ENCODE data around the gene DNMT3L.
"Not testable (repeated sequence)": the region's sequence is repeated elsewhere in the genome, so short reads cannot be mapped to it uniquely, and the experiment has no call there.

DNMT3L gene

DNA sequence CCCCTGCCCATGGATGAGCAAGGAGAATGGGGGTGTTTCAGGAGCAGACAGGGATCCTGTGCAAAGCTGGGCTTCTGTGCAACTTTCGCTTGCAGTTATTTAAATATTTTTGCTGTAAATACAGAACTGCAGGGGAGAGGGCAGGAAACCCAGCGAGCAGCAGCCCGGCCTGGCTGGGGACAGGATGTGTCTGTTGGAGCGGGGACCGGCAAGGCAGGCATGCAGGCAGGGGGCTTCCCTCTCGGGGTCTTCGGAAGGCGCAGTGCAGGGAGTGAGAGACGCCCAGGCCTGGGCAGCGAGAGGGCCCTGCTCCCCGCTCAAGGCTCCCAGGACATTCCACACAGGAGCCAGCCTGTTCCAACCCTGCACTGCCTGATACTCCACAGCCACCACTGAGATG is 22.3 kb upstream of the DNMT3L start:
- H3F3A ChIP-seq (ENCODE audit: control insufficient read depth, insufficient read depth), result no peaks in the 10 kb centered on the region
- TF ChIP-seq, protein P1, sequence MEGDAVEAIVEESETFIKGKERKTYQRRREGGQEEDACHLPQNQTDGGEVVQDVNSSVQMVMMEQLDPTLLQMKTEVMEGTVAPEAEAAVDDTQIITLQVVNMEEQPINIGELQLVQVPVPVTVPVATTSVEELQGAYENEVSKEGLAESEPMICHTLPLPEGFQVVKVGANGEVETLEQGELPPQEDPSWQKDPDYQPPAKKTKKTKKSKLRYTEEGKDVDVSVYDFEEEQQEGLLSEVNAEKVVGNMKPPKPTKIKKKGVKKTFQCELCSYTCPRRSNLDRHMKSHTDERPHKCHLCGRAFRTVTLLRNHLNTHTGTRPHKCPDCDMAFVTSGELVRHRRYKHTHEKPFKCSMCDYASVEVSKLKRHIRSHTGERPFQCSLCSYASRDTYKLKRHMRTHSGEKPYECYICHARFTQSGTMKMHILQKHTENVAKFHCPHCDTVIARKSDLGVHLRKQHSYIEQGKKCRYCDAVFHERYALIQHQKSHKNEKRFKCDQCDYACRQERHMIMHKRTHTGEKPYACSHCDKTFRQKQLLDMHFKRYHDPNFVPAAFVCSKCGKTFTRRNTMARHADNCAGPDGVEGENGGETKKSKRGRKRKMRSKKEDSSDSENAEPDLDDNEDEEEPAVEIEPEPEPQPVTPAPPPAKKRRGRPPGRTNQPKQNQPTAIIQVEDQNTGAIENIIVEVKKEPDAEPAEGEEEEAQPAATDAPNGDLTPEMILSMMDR (IDR thresholded peaks at IDR 0.05; ENCODE audit: low read depth, low read length, poor library complexity, severe bottlenecking), result no peak
- TF ChIP-seq EZH2phosphoT487 (IDR thresholded peaks at IDR 0.05; ENCODE audit: borderline replicate concordance, low read length), result no peak
- no peaks in the 10 kb centered on the region for H3K9me3 ChIP-seq (ENCODE audit: control insufficient read depth, insufficient read depth, low read length)
- H3K79me2 ChIP-seq (ENCODE audit: control insufficient read depth, low read length), result no peaks in the 10 kb centered on the region
- H3K4me3 ChIP-seq (ENCODE audit: low read length), result no peak overlapping the region
- no peak overlapping the region for H3K4me2 ChIP-seq (ENCODE audit: low read length)
- no peaks in the 10 kb centered on the region for H3K36me3 ChIP-seq (ENCODE audit: control insufficient read depth, low read length)
- no peaks in the 10 kb centered on the region for H3K9me2 ChIP-seq (replicated peaks; ENCODE audit: control insufficient read depth, low read length)
- H3K27ac ChIP-seq (ENCODE audit: low read depth, low read length), result no peak overlapping the region
- H3K27me3 ChIP-seq (ENCODE audit: control insufficient read depth, low read length), result peaks cover 19% of the 10 kb centered on the region
- peaks cover 5% of the 10 kb centered on the region; the same call in 1 of the 2 replicates for H3K4me1 ChIP-seq (ENCODE audit: control insufficient read depth, low read length)
- H4K20me1 ChIP-seq (ENCODE audit: control insufficient read depth, insufficient read depth, low read depth, low read length), result no peaks in the 10 kb centered on the region

DNA sequence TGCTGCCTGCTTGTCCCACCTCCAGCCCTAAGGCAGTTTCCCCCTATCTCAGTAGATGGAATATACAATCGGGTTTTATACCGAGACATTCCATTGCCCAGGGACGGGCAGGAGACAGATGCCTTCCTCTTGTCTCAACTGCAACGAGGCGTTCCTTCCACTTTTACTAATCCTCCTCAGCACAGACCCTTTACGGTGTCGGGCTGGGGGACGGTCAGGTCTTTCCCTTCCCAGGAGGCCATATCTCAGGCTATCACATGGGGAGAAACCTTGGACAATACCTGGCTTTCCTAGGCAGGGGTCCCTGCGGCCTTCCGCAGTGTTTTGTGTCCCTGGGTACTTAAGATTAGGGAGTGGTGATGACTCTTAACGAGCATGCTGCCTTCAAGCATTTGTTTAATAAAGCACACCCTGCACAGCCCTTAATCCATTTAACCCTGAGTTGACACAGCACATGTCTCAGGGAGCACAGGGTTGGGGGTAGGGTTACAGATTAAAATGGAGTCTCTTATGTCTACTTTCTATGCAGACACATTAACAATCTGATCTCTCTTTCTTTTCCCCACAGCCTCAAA is 21.6 kb upstream of the DNMT3L start:
- H3K4me1 ChIP-seq (ENCODE audit: control insufficient read depth, low read length); H3K9me2 ChIP-seq (replicated peaks; ENCODE audit: control insufficient read depth, low read length); H3K27ac ChIP-seq (ENCODE audit: low read depth, low read length); H3F3A ChIP-seq (ENCODE audit: control insufficient read depth, insufficient read depth); H3K79me2 ChIP-seq (ENCODE audit: control insufficient read depth, low read length); H3K36me3 ChIP-seq (ENCODE audit: control insufficient read depth, low read length); H3K9me3 ChIP-seq (ENCODE audit: control insufficient read depth, insufficient read depth, low read length); H4K20me1 ChIP-seq (ENCODE audit: control insufficient read depth, insufficient read depth, low read depth, low read length); H3K4me3 ChIP-seq (ENCODE audit: low read length); H3K4me2 ChIP-seq (ENCODE audit: low read length): not testable (repeated sequence)
- H3K27me3 ChIP-seq (ENCODE audit: control insufficient read depth, low read length), result peaks cover 19% of the 10 kb centered on the region

DNA sequence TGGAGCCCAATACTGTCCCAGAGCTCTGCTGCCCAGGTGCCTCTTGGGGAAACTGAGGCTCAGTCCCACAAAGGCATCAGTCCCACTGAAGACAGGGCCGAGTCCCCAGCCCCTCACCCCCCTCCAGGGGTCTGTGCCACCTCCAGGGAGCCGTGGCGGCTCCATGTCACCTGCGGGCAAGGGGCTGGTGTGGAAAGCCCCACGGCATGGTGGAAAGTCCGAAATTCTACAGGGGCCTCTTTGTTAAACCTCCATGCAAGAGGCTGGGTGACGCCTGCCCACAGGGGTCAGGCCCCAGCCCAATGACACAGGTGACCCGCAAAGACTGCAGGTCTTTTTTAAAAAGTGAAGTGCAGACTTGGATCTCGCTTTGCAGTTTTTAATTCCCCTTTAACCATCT is 20.7 kb upstream of the DNMT3L start:
- Histone ChIP-seq H3K9me2 (replicated peaks; ENCODE audit: control insufficient read depth, low read length) (no peaks in the 10 kb centered on the region), H3K27me3 (ENCODE audit: control insufficient read depth, low read length) (peaks cover 17% of the 10 kb centered on the region), H3K9me3 (ENCODE audit: control insufficient read depth, insufficient read depth, low read length) (no peaks in the 10 kb centered on the region), H4K20me1 (ENCODE audit: control insufficient read depth, insufficient read depth, low read depth, low read length) (no peaks in the 10 kb centered on the region), H3K4me1 (ENCODE audit: control insufficient read depth, low read length) (peaks cover 5% of the 10 kb centered on the region; the same call in 1 of the 2 replicates), H3F3A (ENCODE audit: control insufficient read depth, insufficient read depth) (no peaks in the 10 kb centered on the region), H3K79me2 (ENCODE audit: control insufficient read depth, low read length) (no peaks in the 10 kb centered on the region), H3K36me3 (ENCODE audit: control insufficient read depth, low read length) (no peaks in the 10 kb centered on the region), H3K4me2 (ENCODE audit: low read length) (no peak overlapping the region), H3K4me3 (ENCODE audit: low read length) (no peak overlapping the region), H3K27ac (ENCODE audit: low read depth, low read length) (no peak overlapping the region)
- TF ChIP-seq, protein P1 (IDR thresholded peaks at IDR 0.05; ENCODE audit: low read depth, low read length, poor library complexity, severe bottlenecking), result no peak
- TF ChIP-seq EZH2phosphoT487 (IDR thresholded peaks at IDR 0.05; ENCODE audit: borderline replicate concordance, low read length), result no peak

DNA sequence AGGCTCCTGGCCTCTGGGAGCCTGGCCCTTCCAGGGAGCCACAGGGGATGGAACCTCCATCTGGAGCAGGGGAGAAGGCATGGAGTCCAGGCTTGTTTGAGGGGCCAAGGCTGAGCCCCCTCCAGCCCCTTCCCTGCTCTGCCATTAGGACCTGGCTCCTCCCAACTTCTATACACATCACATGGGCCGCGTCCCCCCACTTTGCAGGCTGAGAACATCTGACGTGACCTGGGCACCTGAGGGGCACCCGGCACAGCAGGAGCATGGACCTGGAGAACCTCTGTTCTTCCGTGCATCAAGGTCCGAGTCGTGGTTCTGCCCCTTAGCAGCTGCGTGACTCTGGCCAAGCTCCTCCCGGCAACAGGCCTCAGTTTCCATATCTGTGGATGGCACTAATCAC is 20.1 kb upstream of the DNMT3L start:
- H3K36me3 ChIP-seq (ENCODE audit: control insufficient read depth, low read length), result no peaks in the 10 kb centered on the region
- H3F3A ChIP-seq (ENCODE audit: control insufficient read depth, insufficient read depth), result no peaks in the 10 kb centered on the region
- no peak overlapping the region for H3K27ac ChIP-seq (ENCODE audit: low read depth, low read length)
- H3K4me1 ChIP-seq (ENCODE audit: control insufficient read depth, low read length), result peaks cover 5% of the 10 kb centered on the region; the same call in 1 of the 2 replicates
- H3K9me2 ChIP-seq (replicated peaks; ENCODE audit: control insufficient read depth, low read length), result no peaks in the 10 kb centered on the region
- H3K9me3 ChIP-seq (ENCODE audit: control insufficient read depth, insufficient read depth, low read length), result no peaks in the 10 kb centered on the region
- no peaks in the 10 kb centered on the region for H4K20me1 ChIP-seq (ENCODE audit: control insufficient read depth, insufficient read depth, low read depth, low read length)
- H3K4me2 ChIP-seq (ENCODE audit: low read length), result no peak overlapping the region
- no peaks in the 10 kb centered on the region for H3K79me2 ChIP-seq (ENCODE audit: control insufficient read depth, low read length)
- peaks cover 14% of the 10 kb centered on the region for H3K27me3 ChIP-seq (ENCODE audit: control insufficient read depth, low read length)
- no peak overlapping the region for H3K4me3 ChIP-seq (ENCODE audit: low read length)
- TF ChIP-seq, protein P1 (IDR thresholded peaks at IDR 0.05; ENCODE audit: low read depth, low read length, poor library complexity, severe bottlenecking), result no peak
- TF ChIP-seq EZH2phosphoT487 (IDR thresholded peaks at IDR 0.05; ENCODE audit: borderline replicate concordance, low read length), result no peak
